HepG2 (cell line): ENCODE measurements around the gene IFRD1. TPM values are rescaled to one million over a fixed set of nuclear protein-coding genes. Genes with fewer than 3 reads are reported as not detected.

ENCODE experiments used
- AHDC1 ChIP-seq: sonication (generic); formaldehyde crosslinking; IDR thresholded peaks from 2 replicates; pipeline ENCODE4 v1.5.1; 2020; ENCODE audit warnings: mild to moderate bottlenecking, missing genetic modification reagents, borderline replicate concordance
- BCLAF1 ChIP-seq: fragments of 450-650 bp; IDR thresholded peaks from 2 replicates; pipeline ENCODE4 v1.6.1; 2017; ENCODE audit warnings: mild to moderate bottlenecking
- EEA1 ChIP-seq: sonication (generic); formaldehyde crosslinking; IDR thresholded peaks from 2 replicates; pipeline ENCODE4 v1.5.1; 2020; ENCODE audit warnings: mild to moderate bottlenecking, missing genetic modification reagents, borderline replicate concordance
- ERF ChIP-seq: IDR thresholded peaks from 2 replicates; pipeline ENCODE4 v1.6.1; 2018; ENCODE audit warnings: missing biosample characterization, missing genetic modification reagents
- HNRNPL ChIP-seq: fragments of 200-400 bp; formaldehyde crosslinking; IDR thresholded peaks from 2 replicates; pipeline ENCODE4 v1.6.1; 2017; ENCODE audit warnings: mild to moderate bottlenecking, low read depth, low read length
- ISL2 ChIP-seq: sonication (generic); formaldehyde crosslinking; IDR thresholded peaks from 2 replicates; pipeline ENCODE4 v1.5.0; 2020; ENCODE audit warnings: missing genetic modification reagents
- MAF1 ChIP-seq: sonication (generic); formaldehyde crosslinking; IDR thresholded peaks from 2 replicates; pipeline ENCODE4 v1.5.0; 2020; ENCODE audit warnings: missing genetic modification reagents, borderline replicate concordance
- NAIF1 ChIP-seq: sonication (generic); formaldehyde crosslinking; IDR thresholded peaks from 2 replicates; pipeline ENCODE4 v1.5.0; 2020; ENCODE audit warnings: mild to moderate bottlenecking, missing genetic modification reagents, borderline replicate concordance
- NFKBIZ ChIP-seq: IDR thresholded peaks from 2 replicates; pipeline ENCODE4 v1.6.1; 2018; ENCODE audit warnings: missing genetic modification reagents, missing compliant biosample characterization
- RFX1 ChIP-seq: fragments of 450-650 bp; IDR thresholded peaks from 2 replicates; pipeline ENCODE4 v1.6.1; 2017
- TRAFD1 ChIP-seq: sonication (generic); formaldehyde crosslinking; IDR thresholded peaks from 2 replicates; pipeline ENCODE4 v1.5.1; 2020; ENCODE audit warnings: missing genetic modification reagents, mild to moderate bottlenecking, borderline replicate concordance
- ZNF207 ChIP-seq: fragments of 450-650 bp; IDR thresholded peaks from 2 replicates; pipeline ENCODE4 v1.6.1; 2016; ENCODE audit warnings: antibody characterized with exemption, borderline replicate concordance
- ZNF235 ChIP-seq: sonication (generic); formaldehyde crosslinking; IDR thresholded peaks from 2 replicates; pipeline ENCODE4 v1.8.1; 2023; ENCODE audit warnings: mild to moderate bottlenecking, missing genetic modification reagents, borderline replicate concordance
- ZNF337 ChIP-seq: sonication (generic); formaldehyde crosslinking; IDR thresholded peaks from 2 replicates; pipeline ENCODE4 v1.5.1; 2020; ENCODE audit warnings: missing genetic modification reagents, low read depth, mild to moderate bottlenecking, borderline replicate concordance
- ZNF484 ChIP-seq: sonication (generic); formaldehyde crosslinking; IDR thresholded peaks from 2 replicates; pipeline ENCODE4 v1.5.1; 2020; ENCODE audit warnings: mild to moderate bottlenecking, low read depth, missing genetic modification reagents, borderline replicate concordance
- ZNF577 ChIP-seq: sonication (generic); formaldehyde crosslinking; IDR thresholded peaks from 2 replicates; pipeline ENCODE4 v1.4.0; 2020; ENCODE audit warnings: mild to moderate bottlenecking, low read depth, missing genetic modification reagents, borderline replicate concordance
- ZNF629 ChIP-seq: sonication (generic); formaldehyde crosslinking; conservative IDR thresholded peaks from 2 replicates; pipeline ENCODE4 v1.5.0; 2020; ENCODE audit warnings: missing genetic modification reagents
- ZNF703 ChIP-seq: sonication (generic); formaldehyde crosslinking; IDR thresholded peaks from 2 replicates; pipeline ENCODE4 v1.5.1; 2020; ENCODE audit warnings: missing genetic modification reagents, mild to moderate bottlenecking, moderate library complexity, borderline replicate concordance
- polyA plus RNA-seq, 8 experiments: library from polyadenylated mRNA; depleted of rRNA in 3 of 8; stranded (reverse) in 7 of 8; unstranded in 1 of 8; fragments of >200 nt; fragmentation: Illumina TruSeq in 4 of 8; extraction: Trizol in 4 of 8; gene quantifications; 2 replicates each; pipeline versions ENCODE4 v1.2.1 to v1.2.3, GENCODE V29; 2011 to 2016; ENCODE audit warnings: low read depth in 4 of 8, missing spikeins in 1 of 8, mixed read lengths in 1 of 8; ENCODE audit not compliant: insufficient read depth in 1 of 8
- total RNA-seq, 5 experiments: library from RNA; depleted of rRNA; stranded (reverse); fragments of >200 nt; fragmentation: Illumina TruSeq; extraction: Trizol; gene quantifications; 2 replicates each; pipeline ENCODE4 v1.2.3, GENCODE V29; 2016; ENCODE audit warnings: low read depth in 1 of 5

Gene IFRD1
- total and polyA plus RNA-seq, 2 of the 13 experiments (the other 11 are each of a cell fraction or from before 2014, with no cell fraction given), result 50.9 to 55.5 TPM

GRCh38 chr7:112450807-112451761 lies 824 bp downstream of the IFRD1 start (continued):
- TF ChIP-seq ZNF703 (CRISPR knock-in tag) (no peak), BCLAF1 (no peak), TRAFD1 (no peak), AHDC1 (CRISPR knock-in tag) (peak; percentile 57; the same call in 1 of the 2 replicates), NFKBIZ (CRISPR knock-in tag) (no peak), ISL2 (CRISPR knock-in tag) (peak; percentile 55; the same call in 1 of the 2 replicates), HNRNPL (no peak), ZNF484 (CRISPR knock-in tag) (no peak), EEA1 (CRISPR knock-in tag) (peak; percentile 97), ZNF629 (CRISPR knock-in tag) (no peak), NAIF1 (CRISPR knock-in tag) (0 out of 2 replicates have a peak, but pooled peaks have one; percentile 49), RFX1 (no peak), ZNF577 (CRISPR knock-in tag) (no peak), ZNF207 (no peak), ZNF235 (CRISPR knock-in tag) (no peak), MAF1 (CRISPR knock-in tag) (no peak), ERF (no peak), ZNF337 (no peak)
